Inflammatory macrophage (primary cell): Measurements from ENCODE around the gene STX1A.
A peak's percentile ranks its signal among the peaks of the same experiment; 100 is the strongest.

Source experiments
- DNase-seq, 2 donors: peaks; one replicate each; pipeline ENCODE4 v3.0.0-alpha.2; 2020 to 2022
- total RNA-seq, 18 experiments: gene quantifications; one replicate each; lab custom pipeline; 2026; ENCODE audit warnings: mixed read lengths in 6 of 18, inconsistent platforms in 2 of 18; lab: John Stamatoyannopoulos, UW

STX1A gene
- total RNA-seq, result 0.12 to 1.4 (median 0.57) reads per million in 18 experiments

- DNase-seq, result peak; percentile 46 to 77
These were observed at the start of gene STX1A for GRCh38 chr7:73718905-73719805. Gene STX1A, minus strand, starts transcription at chr7:73719669. Its CDS starts 38 bp downstream, at chr7:73719631.

DNA sequence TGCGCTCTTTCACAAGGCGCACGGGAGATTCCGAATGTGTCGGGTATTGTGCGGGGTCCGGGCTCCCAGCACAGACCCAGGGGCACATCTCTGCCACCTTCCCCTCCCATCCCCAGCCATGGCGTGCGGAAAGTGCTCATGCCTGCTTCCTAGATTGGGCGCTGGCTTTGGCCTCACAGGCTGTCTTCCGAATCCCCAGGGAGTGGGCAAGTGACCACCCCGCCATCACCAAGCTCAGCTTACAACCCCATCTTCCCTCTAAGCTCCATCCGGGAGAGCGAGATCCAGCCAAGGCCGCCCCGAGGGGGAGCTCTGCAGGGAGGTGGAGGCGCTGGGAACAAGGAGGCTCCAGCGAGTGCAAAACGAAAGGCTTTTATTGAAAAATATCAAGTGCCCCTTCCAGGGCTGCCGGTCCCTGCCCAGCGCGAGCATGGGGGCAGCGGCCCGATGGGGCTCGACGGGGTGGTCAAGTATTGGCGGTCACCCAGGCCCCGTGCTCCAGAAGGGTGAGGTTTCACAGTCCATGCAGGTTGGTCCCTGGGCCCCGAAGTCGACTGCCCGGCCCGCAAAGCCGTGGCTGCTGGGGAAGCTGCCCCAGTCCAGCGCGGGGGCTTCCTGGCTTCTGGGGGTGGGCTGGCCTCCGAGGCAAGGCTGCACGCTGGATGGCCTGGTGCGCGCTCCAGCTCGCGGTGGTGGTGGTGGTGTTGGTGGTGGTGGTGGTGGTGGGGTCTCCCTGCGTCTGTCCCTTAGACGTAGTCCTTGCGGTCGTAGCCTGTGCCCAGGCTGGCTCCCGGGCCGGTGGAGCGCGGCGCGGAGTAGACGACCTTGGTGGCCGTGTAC is 49.4 kb upstream of the STX1A start:
- no peak for DNase-seq

GRCh38 chr7:73766556-73767229 is 47.2 kb upstream of the STX1A start:
- no peak for DNase-seq

GRCh38 chr7:73762659-73762999 is 43.2 kb upstream of the STX1A start:
- no peak for DNase-seq

GRCh38 chr7:73761854-73762658 is 42.6 kb upstream of the STX1A start:
- no peak for DNase-seq

DNA sequence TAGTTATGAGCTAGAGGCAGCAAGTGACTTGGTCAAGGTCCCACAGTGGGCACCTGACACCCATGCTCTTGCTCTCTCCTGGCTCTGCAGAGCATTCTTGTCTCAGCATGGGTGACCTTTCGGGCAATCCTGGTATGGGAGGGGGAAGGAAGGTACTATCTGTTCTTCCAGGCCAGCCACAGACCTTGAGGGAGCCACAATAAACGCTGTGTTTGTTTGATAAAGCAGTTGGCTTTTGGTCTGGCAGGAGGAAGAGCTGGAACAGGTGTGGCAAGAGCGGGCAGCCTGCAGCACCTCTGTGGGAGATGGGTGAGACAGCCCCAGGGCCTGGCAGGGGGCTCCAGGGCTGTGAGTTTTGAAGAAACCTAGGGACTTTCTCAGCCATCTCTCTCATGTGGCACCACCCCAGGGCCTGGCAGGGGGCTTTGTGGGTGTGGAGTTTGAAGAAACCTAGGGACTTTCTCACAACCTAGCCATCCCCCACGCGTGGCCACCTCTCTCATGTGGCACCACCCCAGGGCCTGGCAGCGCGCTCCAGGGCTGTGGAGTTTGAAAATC is 39.2 kb upstream of the STX1A start:
- no peak for DNase-seq

DNA sequence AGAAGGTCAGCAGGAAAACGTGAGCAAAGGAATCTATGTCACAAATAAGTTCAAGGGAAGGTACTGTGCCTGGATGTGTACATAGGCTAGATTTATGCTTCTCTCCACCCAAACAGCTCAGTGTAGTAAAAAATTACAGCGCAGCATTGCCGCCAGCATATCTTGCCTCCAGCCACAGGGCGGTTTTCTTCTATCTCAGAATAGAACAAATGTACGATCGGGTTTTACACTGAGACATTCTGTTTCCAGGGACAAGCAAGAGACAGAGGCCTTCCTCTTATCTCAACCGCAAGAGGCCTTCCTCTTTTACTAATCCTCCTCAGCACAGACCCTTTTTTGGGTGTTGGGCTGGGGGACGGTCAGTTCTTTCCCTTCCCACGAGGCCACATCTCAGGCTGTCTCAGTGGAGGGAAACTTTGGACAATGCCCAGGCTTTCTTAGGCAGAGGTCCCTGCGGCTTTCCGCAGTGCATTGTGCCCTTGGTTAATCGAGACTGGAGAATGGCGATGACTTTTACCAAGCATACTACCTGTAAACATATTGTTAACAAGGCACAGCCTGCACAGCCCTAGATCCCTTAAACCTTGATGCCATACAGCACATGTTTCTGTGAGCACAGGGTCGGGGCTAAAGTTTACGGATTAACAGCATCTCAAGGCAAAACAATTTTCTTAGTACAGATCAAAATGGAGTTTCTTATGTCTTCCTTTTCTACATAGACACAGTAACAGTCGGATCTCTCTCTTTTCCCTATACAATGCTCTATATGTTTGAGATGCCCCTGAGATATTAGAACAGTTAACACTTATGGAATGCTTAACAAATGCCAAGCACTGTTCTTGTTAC is 30.7 kb upstream of the STX1A start:
- peak in 1 of 2 donors; percentile 16 for DNase-seq

GRCh38 chr7:73746378-73746777 is 26.9 kb upstream of the STX1A start:
- no peak for DNase-seq

DNA sequence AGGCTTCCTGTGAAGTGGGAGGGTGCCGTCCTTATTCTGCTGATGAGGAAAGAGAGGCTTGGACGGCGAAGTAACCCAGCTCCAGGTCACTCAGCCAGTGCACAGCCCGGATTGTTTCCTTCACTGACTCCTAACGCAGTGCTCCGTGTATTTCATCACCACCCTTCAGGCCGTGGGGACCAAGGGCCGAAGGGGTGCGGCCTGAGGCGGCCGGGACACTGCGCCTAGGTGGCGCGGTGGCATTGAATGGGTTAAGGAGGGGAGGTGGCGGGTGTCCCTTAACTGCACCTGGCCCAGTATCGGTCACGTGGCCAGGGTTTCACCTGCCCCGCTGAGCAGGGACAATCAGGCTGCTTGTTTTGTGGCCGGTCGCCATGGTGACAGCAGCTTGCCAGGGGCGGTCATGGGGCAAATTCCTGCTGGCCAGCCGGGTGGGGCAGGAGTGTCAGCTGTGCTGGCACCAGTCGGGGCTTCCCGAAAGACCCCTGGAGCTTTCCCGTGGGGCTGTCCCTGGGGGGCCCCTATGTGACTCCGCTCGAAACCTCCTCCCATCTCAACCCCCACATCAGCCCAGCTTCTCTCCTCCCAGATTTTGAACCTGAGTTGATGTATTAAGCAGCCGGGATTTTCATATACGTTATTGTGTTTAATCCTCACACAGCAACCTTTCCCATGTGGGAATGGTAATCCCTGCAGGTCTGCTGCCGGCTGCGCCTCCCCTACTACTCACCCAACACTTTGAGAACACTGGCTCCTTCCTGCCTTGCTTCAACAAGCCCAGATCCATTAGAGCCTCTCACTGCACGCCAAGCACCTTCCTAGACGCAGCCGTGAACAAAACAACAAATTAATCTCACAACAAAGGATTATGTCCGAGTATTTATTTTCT is 23.5 kb upstream of the STX1A start:
- DNase-seq, result no peak

DNA sequence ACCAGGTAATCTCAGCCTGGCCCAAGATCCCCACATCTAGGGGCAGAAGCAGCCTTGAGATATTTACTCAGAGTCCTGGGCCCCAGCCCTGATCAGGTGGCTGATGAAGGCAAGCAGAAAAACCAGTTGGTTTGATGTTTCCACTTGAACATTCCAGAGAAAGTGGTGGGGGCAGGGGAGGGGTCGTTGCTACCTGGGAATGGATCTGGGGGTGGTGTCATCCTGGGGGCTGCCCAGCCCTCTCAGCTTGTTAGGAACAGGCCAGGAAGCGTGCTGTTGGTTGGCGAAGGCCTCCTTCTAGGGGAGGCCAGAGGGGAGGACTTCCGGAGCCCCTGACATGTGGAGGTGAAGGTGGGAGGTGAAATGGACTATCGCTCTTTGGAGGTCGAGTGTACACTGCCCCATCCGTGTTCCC is 22.9 kb upstream of the STX1A start:
- DNase-seq, result no peak

DNA sequence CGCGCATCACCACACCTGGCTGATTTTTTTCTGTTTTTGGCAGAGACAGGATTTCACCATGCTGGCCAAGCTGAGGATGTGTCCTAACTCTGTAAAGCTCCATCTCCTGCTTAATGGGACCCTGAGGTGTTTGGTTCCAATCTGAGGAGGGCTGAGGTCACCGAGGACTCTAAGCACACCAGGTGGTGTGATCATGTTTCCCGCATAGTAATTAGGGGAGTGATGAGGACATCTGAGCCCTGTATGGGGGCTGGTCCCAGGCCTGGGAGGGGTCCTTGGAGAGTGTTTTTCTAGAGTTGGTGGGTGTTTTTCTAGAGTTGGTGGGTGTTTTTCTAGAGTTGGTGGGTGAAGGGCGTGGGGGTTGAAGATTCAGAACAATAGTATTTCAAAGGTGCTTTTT is 22.1 kb upstream of the STX1A start:
- DNase-seq, result no peak

- DNase-seq, result no peak
These were observed 21.3 kb upstream of the STX1A start for GRCh38 chr7:73740771-73741170.

- no peak for DNase-seq
These were observed 20.7 kb upstream of the STX1A start for GRCh38 chr7:73740212-73740611.

- DNase-seq, result no peak
These were observed 19.9 kb upstream of the STX1A start for GRCh38 chr7:73739387-73739767.

DNA sequence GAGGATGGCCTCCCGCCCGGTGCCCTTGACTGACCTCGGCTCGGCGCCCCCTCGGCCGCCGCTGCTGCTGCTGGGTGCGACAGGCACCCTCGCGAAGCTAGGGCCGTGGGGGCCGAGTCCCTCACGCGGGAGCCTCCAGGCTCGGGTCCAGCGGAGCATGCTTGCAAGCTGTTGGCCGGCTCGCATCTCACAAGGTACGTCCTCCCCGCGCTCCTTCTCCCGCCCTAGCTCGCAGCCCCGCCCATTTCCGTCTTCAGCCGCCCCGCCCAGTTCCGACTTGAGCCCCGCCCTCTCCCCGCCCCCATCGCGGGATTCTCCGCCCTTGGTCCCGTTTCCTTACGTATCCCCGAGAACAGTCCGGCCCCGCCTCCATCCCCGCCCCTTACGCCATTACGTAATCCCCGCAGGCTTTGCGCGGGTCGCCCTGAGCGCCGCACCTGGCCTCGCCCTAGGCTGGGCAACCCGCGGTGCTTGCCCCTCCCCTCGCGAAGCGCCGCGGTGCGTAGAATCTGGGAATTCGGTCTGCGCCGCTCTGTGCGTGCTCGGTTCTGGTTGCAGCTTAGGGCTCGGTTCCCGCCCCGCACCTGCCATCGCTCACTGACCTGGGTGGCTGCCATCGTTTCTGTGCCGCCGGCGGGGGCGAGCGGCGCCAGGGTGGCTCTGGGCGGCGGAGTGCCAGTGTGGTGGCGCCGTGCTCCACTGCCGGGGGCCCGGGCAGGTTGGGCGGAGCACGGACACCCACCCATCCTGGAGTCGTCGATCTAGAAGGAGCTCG is 19.3 kb upstream of the STX1A start, which contains the start of gene ABHD11:
TSS of gene ABHD11 (minus strand) at position 191 of the 775 bp plus-strand sequence. CDS start at position 159, 32 bp downstream.
- DNase-seq, result peak; percentile 94 to 97

GRCh38 chr7:73738220-73738611 is 18.7 kb upstream of the STX1A start:
- DNase-seq, result peak; percentile 38 to 61

DNA sequence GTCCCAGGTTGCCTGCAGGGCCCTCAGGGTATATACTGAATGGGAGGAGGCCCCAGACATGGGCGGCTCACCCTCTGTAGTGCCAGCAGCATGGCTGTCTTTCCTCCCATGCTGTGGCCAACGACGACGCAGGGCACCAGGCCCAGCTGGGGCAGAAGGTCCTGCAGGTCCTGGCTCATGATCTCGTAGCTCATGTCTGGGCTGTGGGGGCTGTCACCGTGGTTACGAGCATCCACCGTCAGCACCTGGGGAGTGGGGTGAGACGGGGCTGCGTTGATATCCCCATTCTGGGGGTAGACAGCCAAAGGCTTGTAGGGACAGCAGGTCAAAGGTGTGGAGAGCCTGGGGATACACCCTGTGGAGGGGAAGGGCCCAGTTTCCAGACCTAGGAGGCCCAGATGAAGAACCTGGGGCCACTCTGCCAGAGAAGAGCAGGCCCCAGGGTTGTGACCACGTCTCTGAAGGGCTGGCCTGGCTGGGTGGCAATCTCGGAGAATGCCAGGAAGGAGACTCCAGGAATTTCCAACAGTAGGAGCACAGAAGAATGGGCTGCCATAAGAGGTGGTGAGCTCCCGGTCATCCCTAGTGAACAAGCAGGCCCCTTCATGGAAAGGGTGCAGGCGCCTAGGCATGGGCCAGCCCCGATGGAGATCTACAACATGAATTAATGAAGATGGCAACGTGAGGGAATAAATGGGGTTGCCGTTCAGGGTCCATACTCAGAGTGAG is 18.2 kb upstream of the STX1A start:
- no peak for DNase-seq

DNA sequence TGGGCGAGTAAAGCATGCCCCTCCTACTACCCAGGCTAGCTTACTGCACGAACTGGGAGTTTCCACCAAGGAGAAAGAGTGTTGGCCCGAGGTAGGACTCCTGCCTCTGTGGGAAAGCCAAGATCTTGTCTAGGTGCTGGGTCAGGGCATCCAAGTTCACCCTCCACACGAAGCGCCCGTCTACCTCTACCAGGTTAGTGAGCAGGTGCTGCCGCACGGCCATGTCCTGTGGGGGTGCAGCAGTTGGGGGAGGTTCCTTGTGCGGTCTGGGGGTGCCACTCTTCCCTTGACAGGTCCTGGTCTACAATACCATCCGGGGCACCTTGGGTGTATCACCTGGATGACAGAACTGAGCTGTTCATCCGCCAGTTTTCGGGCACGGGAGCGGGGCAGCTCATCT is 17.4 kb upstream of the STX1A start:
- no peak for DNase-seq
